Endothelial cell of umbilical vein (primary cell): ENCODE results near the gene KCNQ2. TPM values are rescaled to one million over a fixed set of nuclear protein-coding genes. Genes with fewer than 3 reads are reported as not detected.

Experiments
- BruUV-seq: library from RNA; stranded (reverse); fragments of 400-500 nt; replicated peaks from 2 replicates; lab custom pipeline; 2021; lab: Mats Ljungman, UMichigan
- CTCF ChIA-PET: fragments of 300-600, 350-600 bp; sonication (Branson Sonifier 250); formaldehyde crosslinking; loops from one replicate; lab custom pipeline; 2021; ENCODE audit warnings: antibody characterized with exemption, inconsistent platforms; lab: Charles Lee
- POLR2A ChIA-PET: fragments of 300-600, 350-600 bp; sonication (Branson Sonifier 250); formaldehyde crosslinking; loops from one replicate; lab custom pipeline; 2021; ENCODE audit warnings: antibody characterized with exemption, inconsistent platforms; lab: Charles Lee
- DNase-seq: peaks from one replicate; pipeline ENCODE4 v3.0.0-alpha.2; 2011; ENCODE audit warnings: low read depth, low spot score
- FAIRE-seq: peaks from 2 replicates; lab custom pipeline; 2011; peaks lifted over from hg19 to GRCh38; lab: Jason Lieb, UNC
- H2AFZ ChIP-seq: 2 replicates; pipeline ENCODE4 v1.6.0; 2012; ENCODE audit warnings: low read depth, low read length, control low read depth, inconsistent platforms
- H3K27ac ChIP-seq: 2 replicates; pipeline ENCODE4 v1.5.1; 2011; ENCODE audit warnings: low read depth, mild to moderate bottlenecking, control low read depth, low read length, moderate library complexity; ENCODE audit not compliant: insufficient read depth
- H3K27me3 ChIP-seq, 2 experiments: 2 replicates each; pipeline versions ENCODE4 v1.6.0 to v1.6.1; 2011; ENCODE audit warnings: low read length in 2 of 2, mixed read lengths in 1 of 2; ENCODE audit not compliant: control insufficient read depth in 2 of 2, insufficient read depth in 2 of 2
- H3K36me3 ChIP-seq, 2 experiments: 2 replicates in 1 of 2; 3 replicates in 1 of 2; pipeline ENCODE4 v1.5.1; 2011; ENCODE audit warnings: low read length in 2 of 2, mild to moderate bottlenecking in 1 of 2, moderate library complexity in 1 of 2; ENCODE audit not compliant: control insufficient read depth in 2 of 2, insufficient read depth in 2 of 2; ENCODE audit errors: extremely low read depth in 1 of 2
- H3K4me1 ChIP-seq: 3 replicates; pipeline ENCODE4 v1.5.1; 2011; ENCODE audit warnings: mild to moderate bottlenecking, low read length; ENCODE audit not compliant: control insufficient read depth, insufficient read depth; ENCODE audit errors: extremely low read depth
- H3K4me2 ChIP-seq: 2 replicates; pipeline ENCODE4 v1.6.1; 2011; ENCODE audit warnings: low read length, control low read depth, mixed read lengths; ENCODE audit not compliant: insufficient read depth
- H3K4me3 ChIP-seq, 3 experiments: fragments of 200-600 bp in 1 of 3; sonication (generic), shearing (Covaris generic) in 1 of 3; replicated peaks in 1 of 3; 2 replicates each; pipeline ENCODE4 v1.5.1; 2011 to 2016; ENCODE audit warnings: control low read depth in 3 of 3, low read length in 3 of 3, mild to moderate bottlenecking in 2 of 3, inconsistent platforms in 1 of 3, low read depth in 1 of 3, moderate library complexity in 1 of 3; ENCODE audit not compliant: insufficient read depth in 1 of 3
- H3K79me2 ChIP-seq: 2 replicates; pipeline ENCODE4 v1.6.0; 2012; ENCODE audit warnings: low read length, inconsistent platforms; ENCODE audit not compliant: control insufficient read depth, insufficient read depth
- H3K9ac ChIP-seq: replicated peaks from 2 replicates; pipeline ENCODE3; 2011; ENCODE audit warnings: low read length, control low read depth; ENCODE audit not compliant: insufficient read depth; ENCODE audit errors: extremely low read depth
- H3K9me1 ChIP-seq: replicated peaks from 3 replicates; pipeline ENCODE4 v1.6.0; 2011; ENCODE audit warnings: mild to moderate bottlenecking, low read length; ENCODE audit not compliant: control insufficient read depth, insufficient read depth; ENCODE audit errors: extremely low read depth
- H3K9me3 ChIP-seq: replicated peaks from 2 replicates; pipeline ENCODE4 v1.5.1; 2012; ENCODE audit warnings: low read length, inconsistent platforms; ENCODE audit not compliant: control insufficient read depth, insufficient read depth
- H4K20me1 ChIP-seq: replicated peaks from 2 replicates; pipeline ENCODE3; 2011; ENCODE audit warnings: mild to moderate bottlenecking, low read length; ENCODE audit not compliant: control insufficient read depth, insufficient read depth; ENCODE audit errors: extremely low read depth
- EZH2 ChIP-seq: IDR thresholded peaks from 2 replicates; pipeline ENCODE4 v1.6.1; 2012; ENCODE audit warnings: borderline replicate concordance, low read depth, mild to moderate bottlenecking, moderate library complexity, low read length, inconsistent platforms; ENCODE audit not compliant: severe bottlenecking
- FOS ChIP-seq: IDR thresholded peaks from 2 replicates; pipeline ENCODE4 v1.6.1; 2011; ENCODE audit warnings: mild to moderate bottlenecking, low read length, moderate library complexity, borderline replicate concordance; ENCODE audit not compliant: insufficient read depth
- GATA2 ChIP-seq: IDR thresholded peaks from 2 replicates; pipeline ENCODE4 v1.7.0; 2011; ENCODE audit warnings: low read depth, mild to moderate bottlenecking, moderate library complexity, mixed read lengths, low read length; ENCODE audit not compliant: insufficient read length, insufficient read depth
- JUN ChIP-seq: IDR thresholded peaks from 2 replicates; pipeline ENCODE4 v1.6.1; 2011; ENCODE audit warnings: borderline replicate concordance, low read depth; ENCODE audit not compliant: insufficient read length, insufficient read depth
- MYC ChIP-seq: IDR thresholded peaks from one replicate; pipeline ENCODE4 v1.6.1; 2011; ENCODE audit warnings: mild to moderate bottlenecking, low read depth, low read length
- POLR2A ChIP-seq: IDR thresholded peaks from 2 replicates; pipeline ENCODE4 v1.6.1; 2012; ENCODE audit warnings: low read depth, mild to moderate bottlenecking, control low read depth, low read length
- POLR2AphosphoS5 ChIP-seq: IDR thresholded peaks from 2 replicates; pipeline ENCODE4 v1.6.1; 2012; ENCODE audit warnings: low read depth, mild to moderate bottlenecking, control low read depth, low read length, moderate library complexity; ENCODE audit not compliant: insufficient read depth
- dilution Hi-C: fragments of 300-500 bp; cut with MboI; formaldehyde crosslinking; loops from one replicate; pipeline ENCODE4 v1.15.0; 2019; ENCODE audit warnings: low sequenced_read_pairs; ENCODE audit not compliant: extremely low pct_ligation_motif_present
- intact Hi-C: fragments of 100-400 bp; cut with micrococcal nuclease; formaldehyde crosslinking; loops from one replicate; pipeline ENCODE4 v1.10.0; 2022
- polyA plus RNA-seq, 4 experiments: library from polyadenylated mRNA; depleted of rRNA in 3 of 4; stranded (reverse) in 3 of 4; unstranded in 1 of 4; fragments of >200 nt; gene quantifications; 2 replicates each; pipeline versions ENCODE4 v1.2.1 to v1.2.3, GENCODE V29; 2011 to 2012; ENCODE audit warnings: missing spikeins in 1 of 4
- total RNA-seq: library from RNA; stranded (reverse); gene quantifications from 2 replicates; pipeline ENCODE4 v1.2.3, GENCODE V29; 2021
- TF ChIP-seq, protein P1 (sequence below): IDR thresholded peaks from 2 replicates; pipeline ENCODE4 v1.6.1; 2011; ENCODE audit not compliant: insufficient read depth, insufficient read length
- TF ChIP-seq, protein P2 (sequence below), 2 donors: IDR thresholded peaks; 1 replicate in 1 of 2; 2 replicates in 1 of 2; pipeline ENCODE4 v1.5.1; 2011; ENCODE audit warnings: low read length in 2 of 2, mild to moderate bottlenecking in 2 of 2, moderate library complexity in 2 of 2, control low read depth in 1 of 2, inconsistent platforms in 1 of 2, low read depth in 1 of 2; ENCODE audit not compliant: insufficient read depth in 1 of 2; ENCODE audit errors: extremely low read depth in 1 of 2

The KCNQ2 gene
- total and polyA plus RNA-seq, 2 donors (not counting 3 experiments of a cell fraction or from before 2014, with no cell fraction given) = not detected

DNA sequence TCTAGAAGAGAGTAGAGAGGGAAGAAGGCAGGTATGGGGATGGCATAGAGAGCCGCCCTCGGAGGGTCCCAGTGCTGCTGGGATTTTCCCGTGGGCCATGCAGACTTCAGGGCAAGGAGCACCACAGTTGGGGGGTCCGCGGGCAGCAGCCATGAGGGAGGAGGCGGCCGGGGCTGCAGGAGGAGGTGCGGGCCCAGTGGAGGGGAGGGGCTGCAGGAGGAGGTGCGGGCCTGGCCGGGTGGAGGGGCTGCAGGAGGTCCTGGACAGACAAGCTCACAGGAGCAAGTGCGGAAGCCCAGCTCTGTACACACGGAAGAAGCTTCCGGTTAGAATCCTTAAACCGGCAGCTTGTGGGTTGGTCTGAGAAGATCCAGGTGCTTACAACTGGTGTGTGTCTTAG lies 76.7 kb downstream of the KCNQ2 start:
- dilution Hi-C loops = no loop called here
- Histone ChIP-seq H3K4me2 (no peak overlapping the region), H3K4me3 (no peak overlapping the region), H3K27ac (no peak overlapping the region), H3K9me3 (no peaks in the 10 kb centered on the region), H2AFZ (no peak overlapping the region), H3K9me1 (no peaks in the 10 kb centered on the region), H4K20me1 (no peaks in the 10 kb centered on the region), H3K79me2 (no peaks in the 10 kb centered on the region), H3K4me1 (no peaks in the 10 kb centered on the region), H3K27me3 (no peaks in the 10 kb centered on the region), H3K36me3 (no peaks in the 10 kb centered on the region), H3K9ac (no peak overlapping the region)
- POLR2A ChIA-PET = no interaction called here
- no peak for TF ChIP-seq EZH2
- BruUV-seq = no TSS peak
- CTCF ChIA-PET = interaction anchor here (1.1 kb wide), 1 partner anchor 14 kb away, joined by 3 read pairs; no protein-coding TSS in a partner anchor
- no peak for FAIRE-seq
- DNase-seq = no peak
- intact Hi-C loops = no loop called here

DNA sequence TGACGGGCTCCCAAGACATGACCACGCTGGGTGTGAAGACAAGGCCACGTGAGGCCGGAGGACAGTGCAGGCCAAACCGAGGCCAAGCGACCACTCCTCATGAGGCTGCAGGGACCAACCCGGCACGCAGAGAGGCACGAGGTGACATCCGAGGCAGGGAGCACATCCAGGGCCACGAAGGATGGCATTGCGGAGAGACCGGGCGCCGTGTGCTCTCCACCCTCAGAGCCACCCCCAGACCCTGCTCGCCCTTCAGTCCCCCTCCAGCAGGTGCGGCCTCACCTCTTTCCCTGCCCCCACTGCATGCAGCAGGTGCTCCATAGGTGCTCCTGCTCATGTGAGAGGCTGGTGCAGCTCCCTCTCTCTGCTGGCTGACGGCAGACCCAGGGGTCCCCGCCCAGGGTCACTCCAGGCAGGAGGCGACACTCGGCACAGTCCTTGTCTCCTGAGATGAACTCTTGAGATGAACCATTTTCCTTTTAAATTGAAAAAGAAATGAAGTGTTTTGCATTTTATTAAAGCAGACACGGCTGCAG lies 77.5 kb downstream of the KCNQ2 start:
- no peak for DNase-seq
- no TSS peak for BruUV-seq
- CTCF ChIA-PET = no interaction called here
- dilution Hi-C loops = no loop called here
- Histone ChIP-seq H3K27ac (no peak overlapping the region), H4K20me1 (no peaks in the 10 kb centered on the region), H3K4me1 (no peaks in the 10 kb centered on the region), H3K9ac (no peak overlapping the region), H3K9me3 (no peaks in the 10 kb centered on the region), H2AFZ (no peak overlapping the region), H3K9me1 (no peaks in the 10 kb centered on the region), H3K4me3 (no peak overlapping the region), H3K36me3 (no peaks in the 10 kb centered on the region), H3K79me2 (no peaks in the 10 kb centered on the region), H3K4me2 (no peak overlapping the region), H3K27me3 (no peaks in the 10 kb centered on the region)
- TF ChIP-seq GATA2 (no peak), FOS (no peak), JUN (no peak), POLR2A (no peak), POLR2AphosphoS5 (no peak), MYC (no peak)
- TF ChIP-seq, protein P1, sequence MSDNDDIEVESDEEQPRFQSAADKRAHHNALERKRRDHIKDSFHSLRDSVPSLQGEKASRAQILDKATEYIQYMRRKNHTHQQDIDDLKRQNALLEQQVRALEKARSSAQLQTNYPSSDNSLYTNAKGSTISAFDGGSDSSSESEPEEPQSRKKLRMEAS = no peak
- TF ChIP-seq, protein P2, sequence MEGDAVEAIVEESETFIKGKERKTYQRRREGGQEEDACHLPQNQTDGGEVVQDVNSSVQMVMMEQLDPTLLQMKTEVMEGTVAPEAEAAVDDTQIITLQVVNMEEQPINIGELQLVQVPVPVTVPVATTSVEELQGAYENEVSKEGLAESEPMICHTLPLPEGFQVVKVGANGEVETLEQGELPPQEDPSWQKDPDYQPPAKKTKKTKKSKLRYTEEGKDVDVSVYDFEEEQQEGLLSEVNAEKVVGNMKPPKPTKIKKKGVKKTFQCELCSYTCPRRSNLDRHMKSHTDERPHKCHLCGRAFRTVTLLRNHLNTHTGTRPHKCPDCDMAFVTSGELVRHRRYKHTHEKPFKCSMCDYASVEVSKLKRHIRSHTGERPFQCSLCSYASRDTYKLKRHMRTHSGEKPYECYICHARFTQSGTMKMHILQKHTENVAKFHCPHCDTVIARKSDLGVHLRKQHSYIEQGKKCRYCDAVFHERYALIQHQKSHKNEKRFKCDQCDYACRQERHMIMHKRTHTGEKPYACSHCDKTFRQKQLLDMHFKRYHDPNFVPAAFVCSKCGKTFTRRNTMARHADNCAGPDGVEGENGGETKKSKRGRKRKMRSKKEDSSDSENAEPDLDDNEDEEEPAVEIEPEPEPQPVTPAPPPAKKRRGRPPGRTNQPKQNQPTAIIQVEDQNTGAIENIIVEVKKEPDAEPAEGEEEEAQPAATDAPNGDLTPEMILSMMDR (IDR thresholded peaks at IDR 0.05; ENCODE audit: extremely low read depth in 1 of 2, insufficient read depth in 1 of 2, low read depth in 1 of 2, low read length in 2 of 2) = no peak
- FAIRE-seq = no peak
- intact Hi-C loops = no loop called here
- POLR2A ChIA-PET = no interaction called here
